Mucosa of descending colon (tissue), 3 donors: ENCODE results near the gene HTATSF1. TPM values are rescaled to one million over a fixed set of nuclear protein-coding genes. Genes with fewer than 3 reads are reported as not detected.
A peak's percentile ranks its signal among the peaks of the same experiment; 100 is the strongest.

Experiments used
- ATAC-seq: fragments of 200-7000 bp; cut with Tn5 transposase; one replicate; pipeline ENCODE4 v1.9.1; 2020; ENCODE audit warnings: mild to moderate bottlenecking, moderate library complexity
- DNase-seq, 3 donors: peaks; one replicate each; pipeline ENCODE4 v3.0.0-alpha.2; 2020
- H3K36me3 ChIP-seq: fragments of 200-600 bp; one replicate; pipeline ENCODE4 v1.8.0; 2021; ENCODE audit warnings: low read depth, mild to moderate bottlenecking
- H3K4me1 ChIP-seq: fragments of 200-600 bp; one replicate; pipeline ENCODE4 v1.8.0; 2021; ENCODE audit warnings: low read depth, mild to moderate bottlenecking
- H3K4me3 ChIP-seq: fragments of 200-600 bp; one replicate; pipeline ENCODE4 v1.8.0; 2021; ENCODE audit warnings: mild to moderate bottlenecking
- H3K9me3 ChIP-seq: fragments of 200-600 bp; one replicate; pipeline ENCODE4 v1.8.0; 2021; ENCODE audit warnings: mild to moderate bottlenecking
- CTCF ChIP-seq: fragments of 200-600 bp; IDR thresholded peaks from one replicate; pipeline ENCODE4 v1.8.0; 2022; ENCODE audit warnings: antibody characterized with exemption, mild to moderate bottlenecking
- intact Hi-C, 2 donors: fragments of 100-400 bp; cut with DNase I in 1 of 2; cut with micrococcal nuclease in 1 of 2; formaldehyde crosslinking; loops; one replicate each; pipeline versions ENCODE4 v1.11.0 to v1.11.1; 2022; cut with DNase I, micrococcal nuclease
- long read RNA-seq, 2 donors: library from polyadenylated mRNA; unstranded; transcript quantifications; one replicate each; pipeline ENCODE4 v2.0.0, GENCODE V29; 2019 to 2021
- total RNA-seq, 3 donors: library from RNA; stranded (reverse); fragmentation: NEBNext Ultra II Directional in 2 of 3; extraction: Animal tissue kit (Norgen Biotek cat#: 25700) in 2 of 3; gene quantifications; one replicate each; pipeline versions ENCODE4 v1.2.1 to v1.2.4, GENCODE V29; 2021 to 2023
- donor health status: DM: no; HTN: no; CAD: no; lungs with moderate emphysema.
- donor health status: DM: no; HTN: no; CAD: no.
- donor health status: DM: no; HTN: yes; CAD: no.

The HTATSF1 gene
- 10 to 100 TPM; 28.1 to 35.8 (median 29.2) TPM for total RNA-seq
- long read RNA-seq, donor 1, transcript HTATSF1-204 (10 exons, 3,019 nt), result minor isoform, 35 of 93 reads
- long read RNA-seq, donor 1, transcript HTATSF1-201 (9 exons, 2,775 nt), result major isoform, 43 of 93 reads
- long read RNA-seq, donor 1, partial matches to known transcripts, result 4 of 93 reads
- long read RNA-seq, donor 1, other reads (novel, unspliced or antisense), result 9 of 93 reads
- long read RNA-seq, donor 2, transcript HTATSF1-204 (10 exons, 3,019 nt), result major isoform, 12 of 37 reads
- long read RNA-seq, donor 2, partial matches to known transcripts, result 10 of 37 reads
- long read RNA-seq, donor 2, other reads (novel, unspliced or antisense), result 8 of 37 reads

GRCh38 chrX:136497556-136498052 lies at the start of gene HTATSF1:
Gene HTATSF1 (plus strand): TSS chrX:136497592. CDS start chrX:136497685, 93 bp downstream.
- TF ChIP-seq CTCF, result no peak
- ATAC-seq (peak; percentile 9), DNase-seq (peak in 1 of 3 donors; percentile 55)
- Histone ChIP-seq H3K9me3 (no peaks in the 10 kb centered on the region), H3K36me3 (no peaks in the 10 kb centered on the region), H3K4me3 (peak within 1 kb of the TSS; percentile 42), H3K4me1 (no peaks in the 10 kb centered on the region)
- intact Hi-C loops, result no loop called here

GRCh38 chrX:136447968-136448367 lies 49.4 kb upstream of the HTATSF1 start:
- intact Hi-C loops, result no loop called here
- H3K4me1 ChIP-seq, result no peaks in the 10 kb centered on the region
- no peak for ATAC-seq

GRCh38 chrX:136450050-136450830 lies 47.2 kb upstream of the HTATSF1 start:
- DNase-seq (no peak), ATAC-seq (no peak)
- TF ChIP-seq CTCF, result no peak
- H3K4me1 ChIP-seq, result no peaks in the 10 kb centered on the region
- H3K4me3 ChIP-seq, result no peak overlapping the region
- intact Hi-C loops, result no loop called here
- H3K9me3 ChIP-seq, result no peaks in the 10 kb centered on the region
- H3K36me3 ChIP-seq, result no peaks in the 10 kb centered on the region

More at GRCh38 chrX:136447968-136448367, 49.4 kb upstream of the HTATSF1 start:
- Histone ChIP-seq H3K9me3 (no peaks in the 10 kb centered on the region), H3K36me3 (no peaks in the 10 kb centered on the region), H3K4me3 (no peak overlapping the region)
- no peak for DNase-seq
- TF ChIP-seq CTCF, result no peak

- Histone ChIP-seq H3K9me3 (no peaks in the 10 kb centered on the region), H3K36me3 (no peaks in the 10 kb centered on the region), H3K4me3 (no peak overlapping the region), H3K4me1 (no peaks in the 10 kb centered on the region)
- no peak for TF ChIP-seq CTCF
- no peak for DNase-seq
- intact Hi-C loops, result no loop called here
- no peak for ATAC-seq
Observed at GRCh38 chrX:136452614-136453013, 44.8 kb upstream of the HTATSF1 start.

- DNase-seq (no peak), ATAC-seq (no peak)
- H3K36me3 ChIP-seq, result no peaks in the 10 kb centered on the region
- no peak for TF ChIP-seq CTCF
- H3K4me3 ChIP-seq, result no peak overlapping the region
- intact Hi-C loops, result no loop called here
- H3K9me3 ChIP-seq, result no peaks in the 10 kb centered on the region
- no peaks in the 10 kb centered on the region for H3K4me1 ChIP-seq
Observed at GRCh38 chrX:136453114-136453513, 44.3 kb upstream of the HTATSF1 start.
